NCI-H460 (cell line): ENCODE measurements around the gene ALPL. TPM values are rescaled to one million over a fixed set of nuclear protein-coding genes. Genes with fewer than 3 reads are reported as not detected.

Source experiments
- total RNA-seq: library from RNA; depleted of rRNA; stranded (reverse); fragments of >200 nt; shearing (Covaris generic); gene quantifications from 2 replicates; pipeline ENCODE4 v1.2.3, GENCODE V29; 2014; rRNA removed

Gene ALPL
- total RNA-seq, 1 experiment from 2014 or later = 0.12 TPM

Other genes starting within 250 kb of the ALPL start
- 72.8 and 79.5 TPM in 2 replicates for gene ECE1, start 219.0 kb upstream of the ALPL start, total RNA-seq
- gene NBPF3, start 69.3 kb upstream of the ALPL start, total RNA-seq = 3.1 and 6.1 TPM in 2 replicates
- 0.17 TPM in 1 of 2 replicates, not detected in the other for gene RAP1GAP, start 159.9 kb downstream of the ALPL start, total RNA-seq